GM19240 (cell line): ENCODE measurements around the gene TBC1D3C.
"Not testable (repeated sequence)": the region's sequence is repeated elsewhere in the genome, so short reads cannot be mapped to it uniquely, and the experiment has no call there.

Experiments
- DNase-seq: peaks from one replicate; pipeline ENCODE4 v3.0.0; 2011; ENCODE audit warnings: low spot score; ENCODE audit not compliant: insufficient read length

The TBC1D3C gene

DNA sequence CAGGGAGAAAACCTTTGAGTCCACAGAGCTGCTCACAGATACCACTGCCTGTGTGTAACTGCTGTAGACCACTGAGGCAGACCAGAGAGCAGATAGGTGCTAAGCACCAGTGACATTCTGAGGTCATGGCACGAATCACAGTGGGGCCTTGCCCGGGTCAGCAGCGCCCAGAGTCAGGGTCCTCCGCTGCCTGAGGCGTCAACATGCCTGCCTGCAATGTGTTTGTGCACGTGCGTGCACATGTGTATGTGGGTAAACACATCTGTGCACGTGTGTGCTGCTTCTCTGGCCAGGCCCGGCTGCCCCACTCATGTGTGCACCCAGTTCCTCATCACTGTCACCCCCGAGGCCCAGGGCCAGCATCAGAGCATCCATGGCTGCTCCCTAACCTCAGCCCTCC lies at the start of gene TBC1D3C:
Gene TBC1D3C, minus strand, starts transcription at position 101 of the 400 bp plus-strand sequence. CDS start 1,568 bp downstream, outside the sequence.
- DNase-seq, result not testable (repeated sequence)

DNA sequence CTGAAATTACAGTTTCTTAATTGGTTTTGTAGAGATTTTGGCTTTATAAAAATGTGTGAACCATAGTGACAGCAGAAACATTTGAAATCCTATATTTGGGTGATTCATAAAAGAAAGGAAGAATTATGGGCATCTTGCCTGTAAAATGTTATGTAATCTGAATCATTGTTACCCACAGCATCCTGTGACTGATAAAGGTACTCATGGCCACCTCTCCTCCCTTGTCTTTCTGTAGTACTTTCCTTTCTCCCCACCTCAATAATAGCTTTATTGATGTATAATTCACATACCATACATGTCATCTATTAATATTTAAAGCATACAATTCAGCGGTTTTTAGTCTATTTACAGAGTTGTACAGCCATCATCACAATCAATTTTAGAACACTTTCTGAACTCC lies 30.8 kb upstream of the TBC1D3C start:
- not testable (repeated sequence) for DNase-seq

GRCh38 chr17:38094059-38094694 lies 25.7 kb upstream of the TBC1D3C start:
- not testable (repeated sequence) for DNase-seq

DNA sequence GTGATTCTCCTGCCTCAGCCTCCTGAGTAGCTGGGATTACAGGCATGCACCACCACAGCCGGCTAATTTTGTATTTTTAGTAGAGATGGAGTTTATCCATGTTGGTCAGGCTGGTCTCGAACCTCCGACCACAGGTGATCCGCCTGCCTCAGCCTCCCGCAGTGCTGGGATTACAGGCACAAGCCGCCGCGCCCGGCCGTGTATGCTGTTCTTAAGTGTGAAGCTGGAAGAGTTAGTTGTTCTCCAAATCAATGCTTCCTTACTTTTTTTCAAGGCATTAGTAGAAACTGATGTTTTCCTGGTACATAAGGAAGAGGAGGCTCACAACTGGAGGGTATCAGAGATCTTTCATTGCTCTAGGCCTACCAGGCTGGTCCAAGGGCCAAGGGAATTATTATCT lies 19.7 kb upstream of the TBC1D3C start:
- not testable (repeated sequence) for DNase-seq

GRCh38 chr17:38087344-38087743 lies 18.9 kb upstream of the TBC1D3C start:
- not testable (repeated sequence) for DNase-seq
